Smooth muscle cell (in vitro differentiated cells): Measurements from ENCODE around the gene PLA2G4E. TPM values are rescaled to one million over a fixed set of nuclear protein-coding genes. Genes with fewer than 3 reads are reported as not detected.

Experiments used
- DNase-seq: peaks from one replicate; lab custom pipeline; 2025; ENCODE audit not compliant: unreplicated experiment; lab: John Stamatoyannopoulos, UW
- H2AFZ ChIP-seq: fragments of 200-600 bp; sonication (generic); 2 replicates; pipeline ENCODE4 v1.6.0; 2016; ENCODE audit warnings: antibody characterized with exemption, low read depth, mild to moderate bottlenecking
- H3F3A ChIP-seq: fragments of 200-600 bp; sonication (generic); 2 replicates; pipeline ENCODE4 v1.6.0; 2017; ENCODE audit warnings: antibody characterized with exemption, low read depth
- H3K27ac ChIP-seq: fragments of 200-600 bp; sonication (generic); 2 replicates; pipeline ENCODE4 v1.5.1; 2016; ENCODE audit warnings: low read depth, mild to moderate bottlenecking
- H3K27me3 ChIP-seq: fragments of 200-600 bp; sonication (generic); 2 replicates; pipeline ENCODE4 v1.6.1; 2016; ENCODE audit warnings: low read depth, mild to moderate bottlenecking
- H3K36me3 ChIP-seq: fragments of 200-600 bp; sonication (generic); 2 replicates; pipeline ENCODE4 v1.5.1; 2016; ENCODE audit warnings: low read depth
- H3K4me1 ChIP-seq: fragments of 200-600 bp; sonication (generic); 2 replicates; pipeline ENCODE4 v1.5.1; 2016; ENCODE audit warnings: low read depth
- H3K4me2 ChIP-seq: fragments of 200-600 bp; sonication (generic); 2 replicates; pipeline ENCODE4 v1.6.0; 2016; ENCODE audit warnings: mild to moderate bottlenecking
- H3K4me3 ChIP-seq: fragments of 200-600 bp; sonication (generic); 2 replicates; pipeline ENCODE4 v1.5.1; 2016; ENCODE audit warnings: mild to moderate bottlenecking
- H3K79me2 ChIP-seq: fragments of 200-600 bp; sonication (generic); 2 replicates; pipeline ENCODE4 v1.6.0; 2016; ENCODE audit warnings: low read depth, mild to moderate bottlenecking
- H3K9ac ChIP-seq: fragments of 200-600 bp; sonication (generic); 2 replicates; pipeline ENCODE4 v1.6.0; 2016; ENCODE audit warnings: low read depth
- H3K9me3 ChIP-seq: fragments of 200-600 bp; sonication (generic); replicated peaks from 2 replicates; pipeline ENCODE4 v1.5.1; 2016; ENCODE audit warnings: low read depth
- H4K20me1 ChIP-seq: fragments of 200-600 bp; sonication (generic); 2 replicates; pipeline ENCODE4 v1.6.0; 2016; ENCODE audit warnings: low read depth
- CTCF ChIP-seq: fragments of 200-600 bp; sonication (generic); IDR thresholded peaks from 2 replicates; pipeline ENCODE4 v1.5.1; 2017; ENCODE audit warnings: borderline replicate concordance, mild to moderate bottlenecking, antibody characterized with exemption; ENCODE audit not compliant: insufficient read depth, poor library complexity, severe bottlenecking
- WGBS: methylation state at CpG from one replicate; pipeline ENCODE4 v1.1.7; 2016; ENCODE audit warnings: low lambda C conversion rate; 5-methylcytosine and 5-hydroxymethylcytosine counted together
- polyA plus RNA-seq: library from polyadenylated mRNA; unstranded; fragments of >200 nt; fragmentation: Nextera tagmentation; extraction: Ambion mirVana; gene quantifications from 2 replicates; pipeline ENCODE4 v1.2.1, GENCODE V29; 2016
- total RNA-seq: library from RNA; depleted of rRNA; stranded (reverse); fragments of >200 nt; gene quantifications from 2 replicates; pipeline ENCODE4 v1.2.3, GENCODE V29; 2014

Gene PLA2G4E
- total and polyA plus RNA-seq, 2 experiments from 2014 or later = 1.6 TPM; not detected in 1

- Histone ChIP-seq H3K4me1 (no peaks in the 10 kb centered on the region), H4K20me1 (no peaks in the 10 kb centered on the region), H3K4me2 (no peak overlapping the region), H3K9me3 (no peaks in the 10 kb centered on the region), H3K4me3 (no peak overlapping the region), H3F3A (no peaks in the 10 kb centered on the region), H3K9ac (no peak overlapping the region), H3K27me3 (no peaks in the 10 kb centered on the region), H3K27ac (no peak overlapping the region), H3K79me2 (no peaks in the 10 kb centered on the region), H3K36me3 (no peaks in the 10 kb centered on the region), H2AFZ (no peak overlapping the region)
- WGBS = 97% methylated on average over 2 of the region's 2 CpGs
- no peak for DNase-seq
- no peak for TF ChIP-seq CTCF
Measured at GRCh38 chr15:42046597-42046996, 25.8 kb upstream of the PLA2G4E start.

GRCh38 chr15:42045211-42045615 lies 24.4 kb upstream of the PLA2G4E start:
- no peaks in the 10 kb centered on the region for H3K4me1 ChIP-seq
- no peak overlapping the region for H2AFZ ChIP-seq
- no peaks in the 10 kb centered on the region for H3K36me3 ChIP-seq
- H3K79me2 ChIP-seq = no peaks in the 10 kb centered on the region
- H3K27me3 ChIP-seq = no peaks in the 10 kb centered on the region
- H3K9me3 ChIP-seq = no peaks in the 10 kb centered on the region
- no peak overlapping the region for H3K4me2 ChIP-seq
- no peaks in the 10 kb centered on the region for H4K20me1 ChIP-seq
- no peak overlapping the region for H3K4me3 ChIP-seq
- 69% methylated on average over 8 of the region's 8 CpGs for WGBS
- H3F3A ChIP-seq = no peaks in the 10 kb centered on the region
- no peak overlapping the region for H3K9ac ChIP-seq
- no peak overlapping the region for H3K27ac ChIP-seq
- TF ChIP-seq CTCF = no peak
- DNase-seq = no peak

- no peaks in the 10 kb centered on the region for H3K36me3 ChIP-seq
- WGBS = 75% methylated on average over 5 of the region's 5 CpGs
- no peak overlapping the region for H3K9ac ChIP-seq
- no peaks in the 10 kb centered on the region for H3F3A ChIP-seq
- no peak overlapping the region for H2AFZ ChIP-seq
- H3K4me3 ChIP-seq = no peak overlapping the region
- no peaks in the 10 kb centered on the region for H3K9me3 ChIP-seq
- H4K20me1 ChIP-seq = no peaks in the 10 kb centered on the region
- H3K79me2 ChIP-seq = no peaks in the 10 kb centered on the region
- H3K4me2 ChIP-seq = no peak overlapping the region
- no peak for TF ChIP-seq CTCF
- H3K4me1 ChIP-seq = no peaks in the 10 kb centered on the region
- H3K27ac ChIP-seq = no peak overlapping the region
- no peaks in the 10 kb centered on the region for H3K27me3 ChIP-seq
- DNase-seq = no peak
Measured at GRCh38 chr15:42042602-42043400, 22.0 kb upstream of the PLA2G4E start.

- H3K4me3 ChIP-seq = no peak overlapping the region
- no peak for TF ChIP-seq CTCF
- no peak overlapping the region for H3K4me2 ChIP-seq
- H3K36me3 ChIP-seq = no peaks in the 10 kb centered on the region
- H3F3A ChIP-seq = no peaks in the 10 kb centered on the region
- no peaks in the 10 kb centered on the region for H3K79me2 ChIP-seq
- no peak overlapping the region for H2AFZ ChIP-seq
- H3K9me3 ChIP-seq = no peaks in the 10 kb centered on the region
- H3K27ac ChIP-seq = no peak overlapping the region
- no peaks in the 10 kb centered on the region for H3K4me1 ChIP-seq
- H4K20me1 ChIP-seq = no peaks in the 10 kb centered on the region
- no peaks in the 10 kb centered on the region for H3K27me3 ChIP-seq
- 93% methylated on average over 6 of the region's 6 CpGs for WGBS
- DNase-seq = no peak
- no peak overlapping the region for H3K9ac ChIP-seq
Measured at GRCh38 chr15:42038401-42038800, 17.6 kb upstream of the PLA2G4E start.
